Stimulated activated CD8-positive, alpha-beta memory T cell treated with anti-CD3 and anti-CD28 coated beads, Interleukin-4, amount 100 ng/mL, for 48 hours (primary cell): Measurements from ENCODE around the gene HDDC2.
"Not testable (repeated sequence)": the region's sequence is repeated elsewhere in the genome, so short reads cannot be mapped to it uniquely, and the experiment has no call there.

Source experiments
- DNase-seq: peaks from one replicate; pipeline ENCODE4 v3.0.0-alpha.2; 2020

Gene HDDC2

DNA sequence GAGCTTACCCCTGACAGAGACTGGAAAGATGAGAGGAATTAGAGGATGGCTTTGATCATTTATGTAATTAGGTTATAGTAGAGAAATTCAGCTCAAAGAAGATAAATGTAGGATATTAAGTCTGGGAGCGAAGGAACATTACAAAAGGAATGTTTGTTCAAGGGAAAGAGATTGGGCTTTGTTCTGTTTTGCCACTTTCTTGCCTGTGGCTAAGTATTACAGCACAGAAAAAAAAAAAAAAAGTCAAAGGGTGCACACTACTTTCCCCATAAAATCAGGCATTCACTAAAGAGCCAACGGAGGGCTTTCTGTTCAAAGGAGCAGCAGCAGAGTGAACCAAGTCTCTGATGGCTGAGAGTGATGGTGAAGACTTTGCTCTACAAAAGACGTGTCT is 5.0 kb upstream of the HDDC2 start:
- no peak for DNase-seq

DNA sequence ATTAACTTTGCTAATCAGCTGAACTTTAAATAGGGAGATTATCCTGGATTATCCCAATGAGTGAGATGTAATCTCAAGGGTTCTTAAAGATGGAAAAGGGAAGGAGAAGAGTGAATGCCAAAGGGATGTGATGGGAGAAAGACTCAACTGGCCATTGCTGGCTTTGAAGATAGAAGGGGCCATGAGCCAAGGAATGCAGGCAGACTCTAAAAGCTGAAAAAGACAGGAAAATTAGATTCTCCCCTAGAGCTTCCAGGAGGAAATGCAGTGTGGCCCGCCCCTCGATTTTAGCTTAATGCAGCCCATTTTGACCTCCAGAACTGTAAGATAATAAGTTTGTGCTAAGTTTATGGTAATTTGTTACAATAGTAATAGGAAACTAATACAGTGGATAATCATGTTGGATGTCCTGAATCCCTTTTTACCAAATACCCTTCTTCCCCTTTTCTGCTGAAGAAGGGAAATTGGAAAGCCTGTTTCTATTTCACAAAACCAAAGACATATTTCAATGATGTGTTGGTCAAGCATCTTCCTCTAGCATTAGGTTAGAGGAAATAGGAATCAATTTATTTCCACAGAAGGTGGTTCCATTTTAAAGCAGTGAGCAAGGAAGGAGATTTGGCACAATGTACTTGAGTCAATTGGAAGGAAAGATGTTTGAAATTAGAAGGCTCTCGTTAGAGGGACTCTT is 3.3 kb upstream of the HDDC2 start:
- DNase-seq: no peak

DNA sequence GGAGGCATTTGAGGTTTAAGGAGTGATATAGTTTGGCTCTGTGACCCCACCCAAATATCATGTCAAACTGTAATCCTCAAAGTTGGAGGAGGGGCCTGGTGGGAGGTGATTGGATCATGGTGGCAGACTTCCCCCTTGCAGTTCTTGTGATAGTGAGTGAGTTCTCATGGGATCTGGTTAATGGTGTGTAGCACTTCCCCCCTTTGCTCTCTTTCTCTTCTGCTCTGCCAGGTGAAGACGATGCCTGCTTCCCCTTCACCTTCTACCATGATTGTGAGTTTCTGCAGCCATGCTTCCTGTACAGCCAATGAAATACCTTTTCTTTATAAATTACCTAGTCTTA is 1.7 kb upstream of the HDDC2 start:
- DNase-seq: no peak

DNA sequence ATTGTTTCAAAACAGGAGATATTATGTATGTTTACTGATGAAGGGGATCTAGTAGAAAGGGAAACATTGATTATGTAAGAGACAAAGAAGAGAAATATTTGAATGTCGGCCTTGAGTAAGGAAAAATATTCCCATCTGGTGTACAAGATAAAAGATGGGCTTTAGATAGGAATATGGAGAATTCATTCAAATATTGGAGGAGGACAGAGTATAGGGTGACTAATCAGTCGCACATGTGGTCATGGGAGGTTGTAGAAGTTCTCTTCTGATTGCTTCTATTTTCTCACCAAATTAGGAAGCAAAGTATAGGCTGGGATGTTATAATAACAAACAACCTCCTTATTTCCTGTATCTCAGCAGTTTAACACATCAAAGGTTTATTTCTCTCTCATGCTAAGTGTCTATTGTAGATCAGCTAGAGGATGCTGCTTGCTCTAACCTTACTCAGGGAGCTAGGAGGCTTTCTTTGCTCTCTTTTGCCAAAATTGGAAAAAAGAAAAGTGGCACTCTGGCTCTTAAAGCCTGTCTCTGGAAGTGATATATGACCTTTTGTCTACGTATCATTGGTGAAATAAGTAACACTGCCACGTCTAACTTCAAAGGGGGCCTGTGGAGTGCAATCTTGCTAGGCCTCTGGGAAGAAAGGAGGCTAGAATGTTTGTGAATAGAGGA is 1.2 kb upstream of the HDDC2 start:
- DNase-seq: no peak

DNA sequence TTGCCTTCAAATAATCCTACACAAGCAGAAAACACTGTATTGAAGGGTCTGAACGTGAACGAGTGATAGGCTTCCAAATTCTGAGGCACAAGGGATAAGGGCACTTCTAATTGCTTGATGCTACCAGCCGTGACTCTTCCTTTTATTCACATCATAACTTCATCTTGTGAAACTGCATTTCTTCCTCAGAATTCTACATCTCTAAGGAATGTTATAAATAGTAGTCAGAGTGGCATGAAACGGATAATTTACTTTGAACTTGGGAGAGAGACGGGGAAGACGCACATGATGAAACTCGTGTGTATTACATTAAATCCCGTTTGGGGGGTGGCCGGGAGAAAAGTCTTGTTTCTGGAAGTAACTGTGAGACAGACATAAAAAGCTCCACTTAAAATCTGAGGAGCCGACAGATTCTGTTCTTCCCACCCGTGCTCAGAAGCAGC is 754 bp downstream of the HDDC2 start:
- no peak for DNase-seq

DNA sequence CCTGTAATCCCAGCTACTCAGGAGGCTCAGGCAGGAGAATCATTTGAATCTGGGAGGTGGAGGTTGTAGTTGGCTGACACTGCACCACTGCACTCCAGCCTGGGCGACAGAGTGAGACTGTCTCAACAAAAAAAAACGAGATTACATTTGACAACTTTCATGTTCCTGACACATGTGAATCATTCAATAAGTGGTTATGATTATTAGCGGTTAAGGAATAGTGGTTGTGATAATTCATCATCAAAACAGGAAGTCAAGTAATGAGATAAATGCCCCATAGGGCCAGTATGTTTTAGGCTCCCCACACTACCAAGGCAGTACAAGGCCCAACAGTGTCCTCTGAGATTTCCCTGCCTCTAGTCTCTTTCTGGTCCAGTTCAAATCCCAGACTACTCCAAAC is 2.5 kb downstream of the HDDC2 start:
- no peak for DNase-seq

DNA sequence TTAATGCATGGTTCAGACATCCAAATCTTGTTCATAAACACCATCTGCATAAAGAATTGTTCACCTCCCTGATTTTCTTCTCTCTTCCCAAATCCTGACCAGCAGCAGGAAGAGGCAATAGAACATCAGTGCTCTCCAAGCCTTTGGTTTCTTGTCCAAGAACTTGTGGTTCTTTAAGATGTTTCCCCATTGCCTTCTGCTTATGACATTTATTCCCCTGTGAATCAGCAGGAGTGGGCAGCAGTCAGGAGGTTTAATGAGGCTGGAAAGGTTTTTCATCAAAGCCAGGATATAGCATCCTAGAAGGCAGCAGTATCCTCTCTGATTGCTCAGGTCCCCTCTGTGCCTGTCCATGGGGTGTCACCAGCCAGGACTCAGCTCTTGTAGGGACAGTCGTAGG is 5.3 kb downstream of the HDDC2 start:
- DNase-seq: no peak

DNA sequence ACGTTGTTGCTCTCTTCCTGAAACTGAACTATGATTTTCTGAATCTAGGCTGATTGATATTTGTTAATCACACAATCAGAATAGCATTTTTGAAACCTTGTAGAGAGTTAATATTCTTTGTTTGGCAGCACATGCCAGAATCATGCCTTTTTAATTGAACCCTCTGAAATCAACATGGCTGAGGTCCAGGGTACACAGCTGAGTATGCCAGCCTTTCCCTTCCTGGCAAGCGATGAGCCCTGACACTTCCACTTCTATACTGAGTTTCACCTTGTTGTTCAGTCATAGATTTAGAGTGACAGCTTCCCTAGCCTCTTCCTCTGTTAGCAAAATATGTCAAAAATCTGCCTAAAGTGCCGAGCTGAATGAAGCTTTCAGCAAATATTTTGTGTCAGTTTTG is 6.8 kb downstream of the HDDC2 start:
- no peak for DNase-seq

DNA sequence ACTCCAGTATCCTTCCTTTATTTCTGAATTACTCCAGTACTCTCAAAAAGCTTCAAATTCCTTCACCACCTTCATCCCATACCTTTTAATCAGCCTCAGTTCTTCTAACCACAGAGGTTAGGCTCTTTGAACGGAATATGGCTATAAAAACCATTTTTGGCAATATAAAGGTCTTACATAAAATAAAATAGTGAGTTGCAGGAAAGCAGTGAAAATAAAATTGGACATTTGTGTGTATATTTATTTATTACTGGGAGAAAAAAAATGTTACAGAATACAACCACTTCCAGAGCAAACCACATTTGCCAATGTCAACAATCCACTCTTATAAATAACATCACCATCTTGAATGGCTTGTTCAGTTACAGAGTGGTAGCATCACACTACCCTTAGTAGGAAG is 7.7 kb downstream of the HDDC2 start:
- DNase-seq: no peak

DNA sequence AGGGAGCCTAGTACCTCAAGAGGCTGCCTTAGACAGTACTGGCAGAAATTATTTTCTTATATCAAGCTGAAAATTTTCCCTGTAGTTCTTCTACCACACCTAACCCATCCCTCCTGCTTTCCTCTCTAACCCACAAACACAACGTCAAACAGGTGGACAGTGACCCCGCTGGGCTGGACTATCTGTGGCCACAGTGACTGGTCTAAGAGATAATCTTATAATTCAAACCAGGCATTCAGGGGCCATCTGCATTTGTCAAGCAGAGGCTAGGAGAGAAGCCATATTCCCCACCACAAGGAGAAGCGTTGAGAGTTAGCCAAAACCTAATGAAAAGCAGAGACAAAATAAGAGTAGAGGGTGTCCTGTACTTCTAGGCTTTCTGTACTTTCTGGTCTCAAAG is 8.2 kb downstream of the HDDC2 start:
- no peak for DNase-seq

DNA sequence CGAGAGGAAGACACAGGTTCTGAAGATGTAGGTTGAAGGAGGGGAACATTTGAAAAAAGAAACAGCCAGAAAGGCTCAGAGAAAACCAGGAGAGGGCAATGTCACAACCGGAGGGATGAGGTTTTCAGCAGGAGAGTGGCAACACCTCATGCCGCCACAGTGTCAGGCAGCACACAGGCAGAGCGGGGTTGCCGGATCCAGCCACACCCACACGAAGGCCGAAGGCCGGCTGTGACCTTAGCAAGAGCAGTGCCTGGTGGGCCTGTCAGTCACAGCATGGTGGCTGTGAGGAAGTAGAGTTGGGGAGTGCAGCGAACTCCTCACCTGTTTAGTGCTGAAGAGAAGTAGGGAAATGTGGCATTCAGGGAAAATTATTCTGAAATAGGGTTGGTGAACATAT is 14.0 kb downstream of the HDDC2 start:
- DNase-seq: no peak

DNA sequence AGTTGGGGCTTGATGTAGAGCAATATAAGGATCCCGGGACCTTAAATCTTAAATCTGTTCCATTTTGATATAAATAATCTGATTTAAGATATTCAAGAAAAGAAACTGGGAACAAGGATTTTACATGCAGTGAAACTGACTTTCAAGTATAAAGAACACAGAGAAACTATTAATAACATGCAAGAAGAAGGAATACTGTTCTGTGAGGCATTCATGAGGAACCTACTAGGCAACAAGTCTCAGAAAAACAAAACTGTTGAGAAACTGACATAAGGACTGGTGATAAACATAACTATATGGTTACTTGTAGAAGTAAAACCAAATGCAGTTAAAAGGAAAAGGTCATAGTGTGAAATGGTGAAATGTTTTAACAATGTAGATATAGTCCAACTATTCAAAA is 15.8 kb downstream of the HDDC2 start:
- no peak for DNase-seq

DNA sequence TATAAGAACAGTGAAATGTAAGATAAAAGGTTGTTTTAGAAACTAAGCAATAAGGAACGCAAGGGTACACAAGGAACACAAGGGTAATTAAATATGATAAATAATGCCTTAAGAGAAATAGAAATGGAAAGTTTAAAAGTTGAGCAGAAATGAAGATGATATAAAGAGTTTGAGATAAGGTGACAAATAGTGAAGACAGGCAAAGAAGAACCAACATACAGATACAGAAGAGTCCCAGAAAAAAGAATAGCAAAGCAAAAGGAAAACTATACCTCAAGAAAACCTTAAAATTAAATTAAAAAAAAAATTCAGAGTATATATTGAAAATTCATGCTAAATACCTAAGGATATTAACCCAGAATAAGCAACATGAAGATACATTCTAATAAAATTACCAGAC is 16.4 kb downstream of the HDDC2 start:
- no peak for DNase-seq

DNA sequence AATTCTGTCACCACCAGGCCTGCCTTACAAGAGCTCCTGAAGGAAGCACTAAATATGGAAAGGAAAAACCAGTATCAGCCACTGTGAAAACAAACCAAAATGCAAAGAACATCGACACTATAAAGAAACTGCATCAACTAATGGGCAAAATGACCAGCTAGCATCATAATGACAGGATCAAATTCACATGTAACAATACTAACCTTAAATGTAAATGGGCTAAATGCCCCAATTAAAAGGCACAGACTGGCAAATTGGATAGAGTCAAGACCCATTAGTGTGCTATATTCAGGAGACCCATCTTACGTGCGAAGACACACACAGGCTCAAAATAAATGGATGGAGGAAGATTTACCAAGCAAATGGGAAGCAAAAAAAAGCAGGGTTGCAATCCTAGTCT is 19.3 kb downstream of the HDDC2 start:
- not testable (repeated sequence) for DNase-seq

DNA sequence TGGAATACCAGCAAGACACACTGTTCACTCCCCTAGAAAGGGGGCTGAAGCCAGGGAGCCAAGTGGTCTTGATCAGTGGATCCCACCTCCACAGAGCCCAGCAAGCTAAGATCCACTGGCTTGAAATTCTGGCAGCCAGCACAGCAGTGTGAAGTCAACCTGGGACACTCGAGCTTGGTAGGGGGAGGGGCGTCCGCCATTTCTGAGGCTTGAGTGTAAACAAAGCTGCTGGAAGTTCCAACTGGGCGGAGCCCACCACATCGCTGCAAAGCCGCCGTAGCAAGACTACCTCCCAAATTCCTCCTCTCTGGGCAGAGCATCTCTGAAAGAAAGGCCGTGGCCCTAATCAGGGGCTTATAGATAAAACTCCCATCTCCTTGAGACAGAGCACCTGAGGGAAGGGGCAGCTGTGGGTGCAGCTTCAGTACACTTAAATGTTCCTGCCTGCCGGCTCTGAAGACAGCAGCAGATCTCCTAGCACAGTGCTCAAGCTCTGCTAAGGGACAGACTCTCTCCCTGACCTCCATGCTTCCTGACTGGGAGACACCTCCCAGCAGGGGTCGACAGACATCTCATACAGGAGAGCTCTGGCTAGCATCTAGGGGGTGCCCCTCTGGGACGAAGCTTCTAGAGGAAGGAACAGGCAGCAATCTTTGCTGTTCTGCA is 21.3 kb downstream of the HDDC2 start:
- not testable (repeated sequence) for DNase-seq

DNA sequence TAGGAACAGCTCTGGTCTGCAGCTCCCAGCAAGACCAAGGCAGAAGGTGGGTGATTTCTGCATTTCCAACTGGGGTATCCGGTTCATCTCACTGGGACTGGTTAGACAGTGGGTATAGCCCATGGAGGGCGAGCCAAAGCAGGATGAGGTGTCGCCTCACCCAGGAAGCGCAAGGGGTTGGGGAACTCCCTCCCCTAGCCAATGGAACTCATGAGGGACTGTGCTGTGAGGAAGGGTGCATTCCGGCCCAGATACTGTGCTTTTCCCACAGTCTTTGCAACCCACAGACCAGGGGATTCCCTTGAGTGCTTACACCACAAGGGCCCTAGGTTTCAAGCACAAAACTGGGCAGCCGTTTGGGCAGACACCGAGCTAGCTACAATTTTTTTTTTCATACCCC is 21.8 kb downstream of the HDDC2 start:
- no peak for DNase-seq

DNA sequence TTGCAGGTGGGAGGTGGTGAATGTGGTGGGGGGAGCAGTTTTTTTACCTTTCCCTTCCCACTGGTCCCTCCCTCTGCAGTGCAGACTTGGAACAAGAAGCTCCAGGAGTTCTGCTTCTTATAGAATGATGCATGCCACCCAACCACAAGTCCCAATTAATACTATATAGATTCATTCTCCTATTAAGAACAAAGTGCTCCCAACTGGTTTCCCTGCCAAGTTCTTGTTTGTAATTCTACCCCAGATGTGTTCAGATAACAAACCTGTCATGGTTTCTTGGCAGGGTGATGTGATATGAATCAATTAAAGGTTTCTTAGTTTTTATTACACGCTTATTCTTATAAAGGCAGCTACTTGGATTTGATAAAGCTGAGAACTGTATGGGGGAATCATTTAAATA is 23.9 kb downstream of the HDDC2 start:
- DNase-seq: no peak

DNA sequence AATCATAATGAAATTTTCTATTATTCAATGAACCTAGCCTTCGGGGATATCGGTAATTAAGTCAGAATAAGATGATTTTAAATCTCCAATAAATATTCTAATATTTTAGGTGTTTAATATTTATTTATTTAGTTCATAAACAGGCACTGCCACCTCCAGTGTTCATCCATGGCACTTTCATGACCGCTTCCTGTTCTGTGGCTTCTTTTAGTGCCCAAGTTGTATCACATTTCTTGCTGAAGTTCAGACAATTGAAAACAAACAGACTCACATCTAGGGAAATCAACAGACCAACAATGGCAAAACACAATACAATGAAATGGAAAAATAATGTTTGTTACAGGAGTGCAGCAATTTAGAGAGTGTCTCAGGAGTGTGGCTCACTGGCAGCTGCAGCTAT is 26.0 kb downstream of the HDDC2 start:
- DNase-seq: no peak

DNA sequence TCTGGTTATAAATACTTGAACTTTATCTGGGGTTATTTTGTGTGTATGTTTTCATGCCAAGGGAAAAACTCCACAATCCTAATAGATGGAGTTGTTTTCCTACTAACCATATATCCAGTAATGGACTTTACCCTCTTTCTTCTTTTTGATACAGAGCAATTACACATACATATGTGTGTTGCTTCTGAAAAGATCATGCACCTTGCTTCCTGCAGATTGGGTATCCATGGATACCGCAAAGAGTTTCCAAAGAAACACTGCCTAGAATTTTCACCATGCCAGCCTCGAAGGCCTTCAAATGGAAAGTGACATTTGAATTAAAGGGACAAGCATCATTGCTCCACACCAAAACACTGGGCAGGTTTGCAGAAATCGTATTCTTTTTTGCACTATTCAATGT is 26.8 kb downstream of the HDDC2 start:
- no peak for DNase-seq

DNA sequence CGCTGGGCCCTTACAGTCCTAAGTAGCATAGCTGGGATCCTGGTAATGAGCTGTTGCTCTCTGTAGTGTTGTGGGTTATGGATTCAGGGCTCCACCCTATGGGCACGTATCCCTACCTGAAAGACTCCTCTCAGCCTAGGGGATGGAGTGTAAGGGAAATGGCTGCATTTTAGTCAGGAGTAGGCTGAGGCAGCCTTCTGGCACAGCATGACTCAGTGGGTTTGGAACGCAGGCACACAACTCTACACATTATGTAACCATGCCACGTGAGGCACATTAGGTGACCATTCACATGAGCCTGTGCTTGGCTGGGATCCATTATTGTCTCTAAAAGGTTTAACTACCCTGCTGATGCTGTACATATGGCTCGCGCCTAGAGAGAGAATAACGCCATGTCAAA is 27.8 kb downstream of the HDDC2 start:
- no peak for DNase-seq

DNA sequence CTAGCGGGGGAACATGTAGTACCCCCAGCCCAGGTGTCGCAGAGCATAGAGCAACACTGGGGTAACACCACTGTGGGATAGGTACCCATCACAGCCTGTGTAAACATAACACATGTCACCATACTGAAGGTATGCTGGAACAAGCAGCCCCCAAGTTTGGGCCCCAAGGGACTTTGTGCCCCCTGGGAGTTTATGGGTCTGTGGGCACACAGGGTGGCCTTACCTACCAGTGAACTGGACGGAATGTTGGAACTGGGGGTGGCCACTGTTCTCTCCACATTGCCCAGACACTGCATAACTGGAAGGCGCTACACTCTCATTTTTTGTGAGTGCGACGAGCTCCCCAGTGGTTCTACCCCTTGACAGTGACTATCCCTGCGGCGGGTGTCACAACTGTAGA is 28.5 kb downstream of the HDDC2 start:
- DNase-seq: no peak

DNA sequence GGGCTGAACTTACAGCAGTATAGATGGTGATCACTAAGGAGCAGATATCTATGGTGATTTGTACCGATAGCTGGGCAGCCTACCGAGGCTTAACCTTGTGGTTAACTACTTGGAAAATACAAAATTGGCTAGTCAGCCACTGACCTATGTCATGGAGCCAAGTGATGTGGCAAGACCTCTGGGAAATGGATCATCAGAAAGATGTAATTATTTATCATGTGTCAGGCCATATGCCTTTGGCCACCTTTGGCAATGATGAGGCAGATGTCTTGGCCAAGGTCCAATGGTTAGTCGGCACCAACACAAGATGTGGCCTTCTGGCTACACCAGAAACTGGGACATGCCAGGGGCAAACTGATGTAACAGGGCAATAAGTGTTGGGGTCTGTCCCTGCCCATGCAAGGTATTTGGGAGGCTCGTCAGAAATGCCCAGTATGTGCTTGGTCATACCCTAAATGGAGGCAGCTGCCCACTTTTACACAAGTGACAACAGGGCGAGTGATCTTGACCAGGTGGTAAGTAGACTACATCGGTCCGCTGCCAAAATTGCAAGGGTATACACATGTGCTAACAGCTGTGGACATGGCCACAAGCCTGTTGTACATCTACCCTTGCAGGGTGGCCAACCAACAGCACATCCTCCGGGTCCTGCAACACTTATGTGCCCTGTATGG is 30.1 kb downstream of the HDDC2 start:
- no peak for DNase-seq

DNA sequence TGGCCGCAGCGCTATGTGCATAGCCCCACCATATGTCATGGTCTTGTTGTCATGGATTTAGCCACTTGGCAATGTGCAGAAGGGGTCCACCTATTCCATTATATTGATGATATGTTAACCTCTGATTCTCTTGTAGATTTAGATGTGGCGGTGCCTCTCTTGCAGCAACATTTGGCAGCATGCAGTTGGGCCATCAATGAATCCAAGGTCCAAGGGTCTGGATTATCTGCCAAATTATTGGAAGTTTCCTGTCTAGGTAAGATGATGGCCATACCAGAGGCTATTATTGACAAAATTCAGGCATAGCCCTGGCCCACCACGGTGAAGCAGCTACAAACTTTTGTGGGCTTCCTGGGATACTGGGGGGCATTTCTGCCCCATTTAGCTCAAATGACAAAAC is 31.4 kb downstream of the HDDC2 start:
- no peak for DNase-seq
